Astrocyte (in vitro differentiated cells and primary cell): ENCODE measurements around the gene VDAC1.

ENCODE experiments used
- CTCF ChIP-seq: IDR thresholded peaks from 2 replicates; pipeline ENCODE4 v1.5.1; 2011; ENCODE audit warnings: low read depth, mild to moderate bottlenecking, inconsistent platforms, low read length, moderate library complexity; ENCODE audit not compliant: insufficient read depth
- EZH2 ChIP-seq: IDR thresholded peaks from 2 replicates; pipeline ENCODE4 v1.6.1; 2012; ENCODE audit warnings: mild to moderate bottlenecking, low read length, inconsistent platforms; ENCODE audit not compliant: insufficient read depth

GRCh38 chr5:133947431-133947841 is 57.3 kb downstream of the VDAC1 start:
- no peak for TF ChIP-seq CTCF
- no peak for TF ChIP-seq EZH2
